ENCODE data around the gene ZNF773.
"Not testable (repeated sequence)": the region's sequence is repeated elsewhere in the genome, so short reads cannot be mapped to it uniquely, and the experiment has no call there.

Gene ZNF773

DNA sequence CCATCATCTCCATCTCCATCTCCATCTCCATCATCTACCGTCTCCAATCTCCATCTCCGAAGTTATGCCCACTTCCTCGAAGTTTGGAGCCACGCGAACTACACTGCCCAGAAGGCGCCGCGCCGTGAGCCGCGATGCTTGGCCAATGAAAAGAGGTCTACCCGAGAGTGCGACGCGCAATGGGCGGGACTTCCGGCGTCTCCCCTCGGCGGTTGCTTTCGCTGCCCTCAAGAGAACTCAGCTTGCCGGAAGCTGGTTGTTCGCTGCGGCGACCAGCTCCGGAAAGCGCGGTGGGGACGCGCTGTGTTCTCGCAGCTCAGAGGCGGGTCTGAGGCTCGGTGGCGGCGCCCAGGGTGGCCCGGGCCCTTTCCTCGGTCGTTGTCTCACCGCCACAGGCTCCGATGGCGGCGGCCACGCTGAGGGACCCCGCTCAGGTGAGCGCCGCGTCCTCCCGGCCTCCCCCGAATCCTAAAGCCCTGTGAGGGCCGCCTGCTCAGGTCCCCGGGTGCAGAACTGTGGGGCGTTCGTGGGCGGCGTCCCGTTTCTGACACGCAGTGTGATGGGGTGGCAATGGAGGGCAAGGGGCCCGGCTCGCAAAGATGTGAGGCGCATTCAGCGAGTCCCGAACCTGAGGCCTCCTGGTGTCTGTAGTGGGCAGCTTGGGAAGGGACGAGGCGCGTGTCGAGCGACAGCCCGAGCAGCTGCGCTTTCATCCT, at the start of gene ZNF773:
Gene ZNF773, plus strand, starts transcription at position 259 of the 716 bp plus-strand sequence. Its CDS starts 143 bp downstream, at position 402.
- peak; percentile 95 for DNase-seq

DNA sequence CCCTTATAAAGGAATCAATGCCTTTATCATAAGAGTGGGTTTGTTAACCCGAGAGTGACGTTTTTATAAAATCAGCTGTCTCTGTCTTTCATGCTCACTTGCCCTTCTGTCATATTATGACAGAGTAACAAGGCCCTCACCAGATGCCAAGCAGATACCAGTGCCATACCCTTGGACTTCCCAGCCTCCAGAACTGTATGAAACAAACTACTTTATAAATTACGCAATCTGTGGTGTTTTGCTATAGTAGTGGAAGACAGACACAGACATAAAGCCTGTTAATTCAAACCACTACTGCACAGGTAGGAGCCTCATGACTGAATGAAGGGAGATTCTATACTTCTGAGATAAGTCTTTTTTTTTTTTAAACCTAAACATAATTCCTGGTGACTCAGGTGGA, 47.4 kb upstream of the ZNF773 start:
- DNase-seq, result no peak

DNA sequence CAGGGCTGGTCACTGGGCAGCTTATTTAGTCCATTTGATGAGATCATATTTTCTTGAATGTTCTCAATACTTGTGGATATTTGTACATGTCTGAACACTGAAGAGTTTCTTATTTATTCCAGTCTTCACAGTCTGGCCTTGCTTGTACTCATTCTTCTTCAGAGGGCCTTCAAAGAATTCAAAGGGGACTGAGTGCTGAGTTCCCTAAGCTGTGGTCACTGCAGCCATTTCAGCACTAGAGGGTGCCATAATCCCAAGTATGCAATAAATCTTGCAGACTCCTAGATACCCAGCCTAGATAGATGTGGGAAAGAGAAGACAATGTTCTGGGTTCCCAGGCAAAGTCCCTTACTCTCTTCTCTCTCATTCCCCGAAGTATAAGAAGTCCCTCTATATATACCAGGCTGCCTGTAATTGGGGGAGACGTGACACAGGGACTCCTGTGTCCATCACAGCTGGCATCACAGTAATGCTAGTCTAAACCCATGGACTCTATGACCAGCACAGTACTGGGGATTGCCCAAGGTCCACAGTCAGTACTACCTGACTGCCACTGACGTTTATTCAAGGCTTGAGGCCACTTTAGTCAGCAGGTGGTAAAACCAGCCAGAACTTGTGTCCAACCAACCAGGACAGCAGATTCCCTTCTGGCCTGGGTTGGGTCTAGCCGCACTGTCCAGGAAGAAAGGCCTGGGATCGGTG, 33.9 kb upstream of the ZNF773 start:
- no peak for DNase-seq

DNA sequence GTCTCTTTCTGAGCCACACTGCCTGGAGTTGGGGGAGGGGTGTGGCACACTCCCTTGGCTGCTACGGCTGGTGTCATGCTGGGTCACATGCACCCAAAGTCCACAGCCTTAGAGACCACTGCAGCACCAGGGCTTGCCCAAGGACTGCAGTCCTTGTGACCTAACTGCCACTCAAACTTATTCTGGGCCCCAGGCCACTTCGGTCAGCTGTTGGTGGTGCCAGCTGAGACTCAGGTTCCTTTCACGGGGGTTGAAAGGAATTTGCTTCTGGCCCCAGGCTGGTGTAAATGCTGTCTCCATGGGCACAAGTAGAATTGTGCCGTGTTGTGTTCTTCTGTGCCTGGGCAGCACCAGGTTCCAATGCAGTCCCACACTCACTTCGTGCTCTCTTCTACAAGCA, 33.2 kb upstream of the ZNF773 start:
- DNase-seq, result no peak

DNA sequence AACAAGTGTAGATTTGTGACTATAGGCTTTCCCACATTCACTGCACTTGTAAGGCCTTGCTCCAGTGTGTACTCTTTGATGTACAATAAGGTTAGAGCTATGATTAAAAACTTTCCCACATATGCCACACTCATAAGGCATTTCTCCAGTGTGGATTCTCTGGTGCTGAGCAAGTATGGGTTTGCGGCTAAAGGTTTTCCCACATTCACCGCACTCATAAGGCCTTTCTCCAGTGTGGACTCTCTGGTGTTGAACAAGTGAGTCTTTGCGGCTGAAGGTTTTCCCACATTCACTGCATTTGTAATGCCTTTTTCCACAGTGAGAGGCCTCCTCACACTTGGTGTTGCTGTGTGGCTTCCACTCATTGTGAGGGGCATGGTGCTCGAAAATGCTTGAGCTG, 26.1 kb upstream of the ZNF773 start:
- no peak for DNase-seq

DNA sequence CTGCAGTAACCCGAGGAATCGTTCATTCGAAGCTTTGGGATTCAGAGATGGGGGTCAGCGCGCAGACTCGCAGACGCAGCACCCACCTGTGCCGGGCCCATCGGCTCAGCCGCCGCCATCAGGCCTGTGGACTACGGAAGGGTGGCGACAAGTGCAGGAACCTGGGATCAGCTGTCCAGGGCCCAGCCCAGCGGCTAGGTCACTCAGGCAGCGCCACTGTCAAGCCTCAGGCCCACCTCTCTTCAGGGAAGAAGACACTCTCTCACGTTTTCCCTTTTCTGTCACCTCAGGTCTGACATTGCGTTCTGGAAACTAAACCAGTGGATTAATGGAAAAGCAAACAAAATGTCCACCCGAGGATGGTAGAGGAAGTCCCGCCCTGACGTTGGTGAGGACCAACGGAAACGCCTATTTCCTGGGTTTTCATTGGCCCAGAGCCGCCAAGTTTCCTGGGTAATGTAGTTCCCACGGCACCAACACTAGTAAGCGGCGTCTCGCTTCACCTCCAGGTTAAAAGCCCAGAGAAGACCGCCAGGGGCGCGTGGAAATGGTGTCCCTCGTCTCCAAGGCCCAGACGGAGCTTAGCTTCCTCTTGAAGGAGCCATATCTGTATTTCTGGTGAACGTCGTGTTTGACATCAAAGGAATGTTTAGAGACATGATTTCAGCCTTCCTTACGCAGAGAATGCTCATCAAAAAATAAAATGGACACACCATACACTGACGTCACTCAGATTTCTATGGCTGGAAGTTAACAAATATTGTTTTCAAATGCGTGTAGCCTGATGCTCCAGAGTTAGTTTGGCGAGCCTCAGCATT, 22.3 kb upstream of the ZNF773 start, which contains the start of gene ZNF772:
Gene ZNF772, minus strand, starts transcription at position 376 of the 818 bp plus-strand sequence. Its CDS starts 257 bp downstream, at position 119.
- peak; percentile 92 for DNase-seq

DNA sequence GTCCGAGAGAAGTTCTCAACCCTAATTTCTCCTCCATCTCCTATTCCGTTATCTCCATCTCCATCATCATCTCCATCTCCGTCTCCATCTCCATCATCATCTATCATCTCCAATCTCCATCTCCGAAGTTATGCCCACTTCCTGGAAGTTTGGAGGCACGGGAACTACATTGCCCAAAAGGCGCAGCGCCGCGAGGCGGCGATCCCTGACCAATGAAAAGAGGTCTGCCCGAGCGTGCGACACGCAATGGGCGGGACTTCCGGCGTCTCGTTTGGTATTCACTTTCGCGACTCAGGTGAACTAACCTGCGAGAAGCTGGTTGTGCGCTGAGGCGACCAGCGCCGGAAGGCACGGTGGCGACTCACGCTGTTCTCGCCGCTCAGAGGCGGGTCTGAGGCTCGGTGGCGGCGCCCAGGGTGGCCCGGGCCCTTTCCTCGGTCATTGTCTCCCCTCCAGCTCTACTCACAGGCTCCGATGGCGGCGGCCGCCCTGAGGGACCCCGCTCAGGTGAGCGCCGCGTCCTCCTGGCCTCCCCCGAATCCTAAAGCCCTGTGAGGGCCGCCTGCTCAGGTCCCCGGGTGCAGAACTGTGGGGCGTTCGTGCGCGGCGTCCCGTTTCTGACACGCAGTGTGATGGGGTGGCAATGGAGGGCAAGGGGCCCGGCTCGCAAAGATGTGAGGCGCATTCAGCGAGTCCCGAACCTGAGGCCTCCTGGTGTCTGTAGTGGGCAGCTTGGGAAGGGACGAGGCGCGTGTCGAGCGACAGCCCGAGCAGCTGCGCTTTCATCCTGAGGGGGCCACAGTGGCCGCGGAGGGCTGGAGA, 12.1 kb upstream of the ZNF773 start, which contains the start of gene ZNF419:
Gene ZNF419, plus strand, starts transcription at position 274 of the 822 bp plus-strand sequence. Its CDS starts 201 bp downstream, at position 475.
- DNase-seq, result peak; percentile 86

DNA sequence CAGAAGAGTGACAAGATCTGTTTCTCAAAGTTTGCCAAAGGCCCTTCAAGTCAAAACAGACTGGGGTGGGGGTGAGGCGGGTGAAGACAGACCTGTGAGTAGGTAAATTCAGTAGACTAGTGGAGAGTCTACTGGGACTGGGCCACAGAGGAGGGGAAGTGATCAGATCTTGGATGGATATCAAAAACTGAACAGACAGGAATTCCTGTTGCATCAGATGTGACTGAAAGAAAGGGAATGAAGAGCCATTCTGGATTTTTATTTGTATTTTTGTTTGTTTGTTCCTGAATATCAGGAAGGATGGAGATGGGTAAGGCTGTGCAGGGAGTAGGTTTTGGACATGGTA, 11.5 kb upstream of the ZNF773 start:
- DNase-seq, result peak; percentile 25

DNA sequence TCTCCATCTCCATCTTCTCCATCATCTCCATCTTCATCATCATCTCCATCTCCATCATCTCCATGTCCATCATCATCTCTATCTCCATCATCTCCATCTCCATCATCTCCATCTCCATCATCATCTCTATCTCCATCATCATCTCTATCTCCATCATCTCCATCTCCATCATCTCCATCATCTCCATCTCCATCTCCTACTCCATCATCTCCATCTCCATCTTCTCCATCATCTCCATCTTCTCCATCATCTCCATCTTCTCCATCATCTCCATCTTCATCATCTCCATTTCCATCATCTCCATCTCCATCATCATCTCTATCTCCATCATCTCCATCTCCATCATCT, 432 bp upstream of the ZNF773 start:
- DNase-seq, result not testable (repeated sequence)

DNA sequence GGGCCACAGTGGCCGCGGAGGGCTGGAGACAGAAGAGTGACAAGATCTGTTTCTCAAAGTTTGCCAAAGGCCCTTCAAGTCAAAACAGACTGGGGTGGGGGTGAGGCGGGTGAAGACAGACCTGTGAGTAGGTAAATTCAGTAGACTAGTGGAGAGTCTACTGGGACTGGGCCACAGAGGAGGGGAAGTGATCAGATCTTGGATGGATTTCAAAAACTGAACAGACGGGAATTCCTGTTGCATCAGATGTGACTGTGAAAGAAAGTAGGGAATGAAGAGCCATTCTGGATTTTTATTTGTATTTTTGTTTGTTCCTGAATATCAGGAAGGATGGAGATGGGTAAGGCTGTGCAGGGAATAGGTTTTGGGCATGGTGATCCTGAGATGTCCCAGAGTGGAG, 662 bp downstream of the ZNF773 start:
- DNase-seq, result peak; percentile 56

DNA sequence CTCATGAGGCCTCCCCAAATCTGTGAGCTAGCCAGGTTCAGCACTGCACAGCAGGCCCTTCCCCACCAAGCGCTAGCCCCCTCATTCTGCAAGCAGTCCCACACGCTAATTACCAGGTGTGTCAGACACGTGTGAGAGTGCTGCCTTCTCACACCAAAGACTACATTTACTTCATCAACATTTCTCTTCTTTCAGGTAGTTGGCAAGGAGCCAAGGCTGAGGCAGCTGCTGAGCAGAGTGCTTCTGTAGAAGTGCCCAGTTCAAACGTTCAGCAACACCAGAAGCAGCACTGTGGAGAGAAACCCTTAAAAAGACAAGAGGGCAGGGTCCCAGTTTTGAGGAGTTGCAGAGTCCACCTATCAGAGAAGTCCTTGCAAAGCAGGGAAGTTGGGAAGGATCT, 6.4 kb downstream of the ZNF773 start:
- no peak for DNase-seq

DNA sequence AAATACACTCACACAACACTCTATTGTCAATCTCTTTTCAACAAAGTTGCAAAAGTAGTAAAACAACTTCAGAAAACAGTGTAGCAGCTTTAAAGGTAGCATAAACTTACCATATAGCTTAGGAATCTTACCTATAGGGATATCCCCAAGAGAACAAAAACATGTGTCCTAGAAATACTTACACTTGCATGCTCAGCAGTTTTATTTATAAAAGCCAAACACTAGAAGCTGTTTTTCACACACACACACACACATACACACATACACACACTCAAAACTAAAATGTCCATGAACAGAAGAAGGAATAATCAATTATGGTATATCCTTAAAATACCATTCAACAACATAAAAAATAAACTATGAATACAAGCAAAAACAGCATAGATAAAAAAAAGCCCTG, 11.7 kb downstream of the ZNF773 start:
- DNase-seq, result no peak

DNA sequence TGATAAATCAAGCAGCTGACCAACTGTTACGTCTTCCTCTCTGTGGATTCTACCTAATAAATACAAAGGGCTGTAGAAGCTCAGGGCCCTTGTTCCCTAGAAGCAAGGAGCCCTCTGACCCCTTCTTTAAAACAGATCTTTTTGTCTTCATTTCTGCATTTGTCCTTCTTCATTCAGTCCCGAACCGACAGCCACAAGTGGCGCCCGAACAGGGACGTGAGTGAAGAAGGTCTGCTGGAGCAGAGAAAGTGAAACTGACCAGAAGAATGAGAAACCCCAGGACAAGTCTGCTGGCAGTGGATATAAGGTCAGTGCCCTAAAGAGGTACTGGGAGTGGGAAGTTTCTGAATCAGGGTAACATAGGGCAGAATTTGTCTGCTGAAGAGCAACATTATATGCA, 13.1 kb downstream of the ZNF773 start:
- peak; percentile 4 for DNase-seq

DNA sequence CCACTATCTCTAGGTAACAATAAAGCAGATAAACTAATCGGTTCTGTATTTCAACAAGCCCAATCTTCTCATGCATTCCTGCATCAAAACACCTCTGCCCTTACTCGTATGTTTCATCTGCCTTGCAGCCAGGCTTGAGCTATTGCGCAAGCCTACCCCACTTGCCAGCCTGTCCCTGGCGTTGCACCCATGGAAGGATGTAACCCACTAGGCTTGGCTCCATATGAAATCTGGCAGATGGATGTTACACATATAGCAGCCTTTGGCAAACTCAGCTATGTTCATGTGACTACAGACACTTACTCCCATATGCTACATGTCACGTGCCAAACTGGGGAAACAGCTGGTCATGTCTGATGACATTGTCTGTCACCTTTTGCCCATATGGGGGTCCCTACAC, 15.5 kb downstream of the ZNF773 start:
- no peak for DNase-seq

DNA sequence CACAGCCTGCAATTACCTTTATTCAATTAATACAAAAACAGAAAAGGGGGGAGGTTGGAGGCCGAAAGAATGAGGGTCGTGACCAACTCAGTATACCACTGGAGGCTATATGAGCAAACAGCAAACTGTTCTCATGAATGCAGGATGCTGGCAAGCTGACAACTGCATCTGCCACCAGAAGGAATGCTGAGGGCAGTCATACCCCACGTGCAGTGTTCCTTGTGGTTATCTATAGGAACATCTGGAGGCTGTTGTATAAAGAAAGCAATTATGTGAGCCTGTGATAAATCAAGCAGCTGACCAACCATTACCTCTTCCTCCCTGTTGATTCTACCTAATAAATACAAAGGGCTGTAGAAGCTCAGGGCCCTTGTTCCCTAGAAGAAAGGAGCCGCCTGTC, 18.3 kb downstream of the ZNF773 start:
- DNase-seq, result not testable (repeated sequence)

DNA sequence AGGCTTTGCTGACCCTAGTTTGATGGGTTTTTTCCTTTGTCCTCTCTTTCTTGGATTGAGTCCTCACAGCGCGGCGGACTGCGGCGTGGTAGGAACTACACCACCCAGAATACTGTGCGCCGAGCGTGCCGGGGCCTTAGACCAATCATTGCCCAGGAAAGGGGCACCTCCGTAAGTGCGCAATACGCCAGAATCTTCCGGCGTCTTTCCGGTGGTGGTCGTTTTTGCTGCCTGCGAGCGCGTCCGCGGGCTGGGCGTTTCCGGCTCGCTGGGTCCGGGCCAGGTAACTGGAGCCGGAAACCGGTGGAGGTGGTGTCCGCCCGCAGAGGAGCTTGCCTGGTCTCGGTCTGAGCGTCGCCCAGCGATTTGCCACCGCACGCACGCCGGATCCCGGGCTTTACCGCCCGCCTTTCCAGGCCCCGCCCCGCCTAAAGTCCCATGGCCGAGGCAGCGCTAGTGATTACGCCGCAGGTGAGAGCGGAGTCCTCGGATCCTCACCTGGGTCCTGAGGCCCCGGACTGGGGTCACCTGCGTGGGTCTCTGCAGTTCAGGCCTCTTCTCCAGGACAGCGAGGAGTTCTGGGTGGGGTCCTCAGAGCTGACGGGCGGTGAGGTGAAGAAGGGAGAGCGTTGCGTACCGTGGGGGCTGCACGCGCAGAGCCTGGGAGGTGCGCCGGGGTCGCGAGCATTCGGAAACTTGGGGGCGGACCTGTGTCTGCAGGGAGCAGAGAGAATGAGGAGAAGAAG, 27.6 kb downstream of the ZNF773 start, which contains the start of gene ZNF549:
Gene ZNF549, plus strand, starts transcription at position 221 of the 746 bp plus-strand sequence. Its CDS starts 218 bp downstream, at position 439.
- peak; percentile 93 for DNase-seq

DNA sequence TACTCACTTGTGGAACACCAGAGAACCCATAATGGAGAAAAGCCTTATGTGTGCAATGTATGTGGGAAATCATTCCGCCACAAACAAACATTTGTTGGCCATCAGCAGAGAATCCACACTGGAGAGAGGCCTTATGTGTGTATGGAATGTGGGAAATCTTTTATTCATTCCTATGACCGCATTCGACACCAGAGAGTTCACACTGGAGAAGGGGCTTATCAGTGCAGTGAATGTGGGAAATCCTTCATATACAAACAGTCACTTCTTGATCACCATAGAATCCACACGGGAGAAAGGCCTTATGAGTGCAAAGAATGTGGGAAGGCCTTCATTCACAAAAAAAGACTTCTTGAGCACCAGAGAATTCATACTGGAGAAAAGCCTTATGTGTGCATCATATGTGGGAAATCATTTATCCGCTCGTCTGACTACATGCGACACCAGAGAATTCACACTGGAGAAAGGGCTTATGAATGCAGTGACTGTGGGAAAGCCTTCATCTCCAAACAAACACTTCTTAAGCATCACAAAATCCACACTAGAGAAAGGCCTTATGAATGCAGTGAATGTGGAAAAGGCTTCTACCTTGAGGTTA, 38.3 kb downstream of the ZNF773 start:
- no peak for DNase-seq

DNA sequence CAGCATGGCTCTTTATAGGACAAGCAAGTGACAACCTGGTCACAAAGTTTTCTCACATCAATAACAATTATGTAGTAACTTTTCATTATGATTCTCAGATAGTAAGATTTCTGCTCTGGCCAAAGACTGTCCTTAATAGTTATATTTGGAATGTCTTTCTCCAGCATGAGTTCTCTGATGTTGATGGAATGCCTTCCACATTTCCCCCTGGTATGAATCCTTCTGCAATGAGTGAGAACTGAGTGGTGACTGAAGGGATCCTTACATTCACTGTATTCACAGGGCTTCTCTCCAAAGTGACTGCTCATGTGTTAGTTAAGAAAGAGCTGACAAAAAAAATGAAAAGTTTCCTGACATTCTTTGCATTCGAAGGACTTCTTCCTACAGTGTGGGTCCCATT, 46.8 kb downstream of the ZNF773 start:
- DNase-seq, result no peak

DNA sequence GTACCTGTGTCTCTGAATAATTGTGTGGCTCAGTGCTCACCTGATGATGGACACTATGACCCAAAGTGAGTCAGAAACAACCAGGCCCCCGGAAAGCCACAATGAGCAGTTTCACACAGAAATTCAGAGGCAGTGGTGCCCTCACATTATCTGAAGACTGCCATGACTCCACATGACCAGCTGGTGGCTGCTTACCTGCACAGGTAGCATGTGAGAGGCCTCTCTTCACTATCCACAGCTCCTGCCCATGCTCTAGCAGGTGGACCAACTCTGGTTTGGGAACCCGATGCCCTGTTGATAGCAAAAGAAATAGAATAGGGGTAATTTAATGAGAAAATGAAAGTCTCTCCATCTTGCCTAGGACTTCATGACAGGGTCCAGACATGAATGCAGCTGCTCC, 52.7 kb downstream of the ZNF773 start:
- no peak for DNase-seq

DNA sequence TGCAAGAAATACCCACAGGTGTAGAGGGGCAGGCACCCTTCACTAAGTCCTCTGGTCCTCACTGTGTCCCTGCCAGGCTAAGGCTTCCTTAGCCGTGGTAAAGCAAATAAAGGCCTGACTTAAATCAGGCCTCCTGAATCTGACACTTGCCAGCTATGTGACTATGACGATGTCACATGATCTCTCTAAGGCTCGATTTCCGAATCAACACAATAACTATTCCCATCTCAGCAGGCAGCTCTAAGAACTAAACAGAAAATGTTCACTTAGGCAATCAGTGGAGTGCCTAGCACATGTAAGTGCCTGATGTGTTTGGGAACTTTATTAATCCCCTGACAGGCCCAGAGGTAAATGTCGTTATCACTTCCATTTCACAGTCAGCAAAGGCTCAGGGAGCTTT, 57.9 kb downstream of the ZNF773 start:
- DNase-seq, result no peak
